ENCODE results near the gene ZNF423.

DNA sequence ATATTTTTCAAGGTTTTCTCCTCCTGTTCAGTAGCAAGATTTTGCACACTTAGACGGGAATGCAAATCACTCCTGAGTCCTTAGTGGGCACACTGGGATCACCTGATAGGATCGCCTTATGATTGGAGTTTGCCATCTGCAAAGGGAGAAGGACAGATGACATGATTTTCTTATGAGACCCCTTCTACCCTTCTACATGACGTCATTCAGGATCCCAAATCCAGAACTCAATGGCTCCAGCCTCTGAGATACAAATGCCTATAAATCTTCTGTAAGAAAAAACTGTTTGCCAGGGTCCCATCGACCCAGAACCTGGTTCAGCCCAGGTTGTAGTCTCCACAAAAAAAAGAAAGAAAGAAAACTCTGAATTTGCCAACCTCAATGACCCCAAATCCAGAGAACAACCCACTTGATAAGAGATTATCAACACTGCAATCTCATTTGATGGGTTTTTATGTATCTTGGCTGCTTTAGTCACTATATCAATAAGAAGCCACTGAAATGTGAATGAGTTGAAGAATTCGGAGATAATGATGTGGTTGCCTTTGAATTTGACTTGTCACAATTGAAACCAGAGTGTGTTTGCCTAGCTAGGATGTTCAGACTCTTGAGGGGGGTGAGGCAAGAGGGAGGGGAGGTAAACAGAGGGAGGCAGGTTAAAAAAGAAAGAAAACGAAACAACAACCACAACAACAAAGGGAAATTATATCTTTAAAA, 6.7 kb downstream of the ZNF423 start:
- TF ChIP-seq CTCF (IDR thresholded peaks at IDR 0.05): no peak
- no peak for TF ChIP-seq POLR2A (IDR thresholded peaks at IDR 0.05)
